T-cell (primary cell): ENCODE results near the gene HAO2. TPM values are rescaled to one million over a fixed set of nuclear protein-coding genes. Genes with fewer than 3 reads are reported as not detected.
"Not testable (repeated sequence)": the region's sequence is repeated elsewhere in the genome, so short reads cannot be mapped to it uniquely, and the experiment has no call there.

Source experiments
- ATAC-seq, 4 experiments: fragments of 200-7000 bp in 3 of 4; fragments of 150-1000 bp in 1 of 4; cut with Tn5 transposase; replicated peaks in 1 of 4; 1 replicate in 3 of 4; 2 replicates in 1 of 4; pipeline ENCODE4 v1.10.0; 2021; ENCODE audit warnings: moderate library complexity in 3 of 4, mild to moderate bottlenecking in 2 of 4, moderate number of reproducible peaks in 1 of 4
- CTCF ChIA-PET, 2 donors: fragments of 300-600 bp; sonication (Branson Sonifier 250); formaldehyde crosslinking; loops; one replicate each; lab custom pipeline; 2022; ENCODE audit warnings: antibody characterized with exemption in 2 of 2; lab: Charles Lee
- POLR2A ChIA-PET, 2 donors: fragments of 300-600 bp; sonication (Branson Sonifier 250); formaldehyde crosslinking; loops; one replicate each; lab custom pipeline; 2022; ENCODE audit warnings: antibody characterized with exemption in 2 of 2; lab: Charles Lee
- DNase-seq, 35 experiments: peaks; one replicate each; pipeline versions ENCODE4 v3.0.0 to v3.0.0-alpha.2; 2013 to 2023
- H3K27ac ChIP-seq: one replicate; pipeline ENCODE4 v1.5.1; 2013; ENCODE audit warnings: low read length
- H3K27me3 ChIP-seq, 2 experiments: replicated peaks in 1 of 2; 1 replicate in 1 of 2; 2 replicates in 1 of 2; pipeline versions ENCODE4 v1.6.1 to v1.7.0; 2013; ENCODE audit warnings: low read length in 1 of 2, mixed read lengths in 1 of 2; ENCODE audit not compliant: control insufficient read depth in 2 of 2, insufficient read depth in 2 of 2; ENCODE audit errors: extremely low read depth in 1 of 2
- H3K36me3 ChIP-seq, 2 donors: 1 replicate in 1 of 2; 2 replicates in 1 of 2; pipeline versions ENCODE4 v1.6.1 to v1.7.0; 2013; ENCODE audit warnings: low read length in 1 of 2; ENCODE audit not compliant: control insufficient read depth in 2 of 2, insufficient read depth in 1 of 2; ENCODE audit errors: extremely low read depth in 1 of 2
- H3K4me1 ChIP-seq, 2 experiments: 1 replicate in 1 of 2; 2 replicates in 1 of 2; pipeline versions ENCODE4 v1.6.1 to v1.7.0; 2013; ENCODE audit warnings: low read length in 2 of 2, mixed read lengths in 1 of 2; ENCODE audit not compliant: insufficient read depth in 2 of 2, control insufficient read depth in 1 of 2; ENCODE audit errors: extremely low read depth in 1 of 2
- H3K4me3 ChIP-seq, 2 donors: 1 replicate in 1 of 2; 2 replicates in 1 of 2; pipeline versions ENCODE4 v1.5.1 to v1.7.0; 2013; ENCODE audit warnings: mild to moderate bottlenecking in 2 of 2, low read length in 1 of 2, moderate library complexity in 1 of 2; ENCODE audit not compliant: control insufficient read depth in 1 of 2; ENCODE audit errors: extremely low read depth in 1 of 2
- H3K9me3 ChIP-seq: 2 replicates; pipeline ENCODE4 v1.7.0; 2013
- H3K27ac Mint-ChIP-seq, 2 donors: one replicate each; pipeline ENCODE4 v1.8.0; 2020 to 2021; ENCODE audit warnings: mild to moderate bottlenecking in 2 of 2, mixed read lengths in 2 of 2
- H3K27me3 Mint-ChIP-seq, 2 donors: one replicate each; pipeline ENCODE4 v1.8.0; 2021 to 2022; ENCODE audit warnings: mixed read lengths in 2 of 2
- H3K36me3 Mint-ChIP-seq: one replicate; pipeline ENCODE4 v1.8.0; 2021; ENCODE audit warnings: mixed read lengths
- H3K4me1 Mint-ChIP-seq, 3 donors: one replicate each; pipeline ENCODE4 v1.8.0; 2020 to 2022; ENCODE audit warnings: mixed read lengths in 3 of 3, mild to moderate bottlenecking in 1 of 3
- H3K4me3 Mint-ChIP-seq, 3 donors: one replicate each; pipeline ENCODE4 v1.8.0; 2020 to 2022; ENCODE audit warnings: mild to moderate bottlenecking in 3 of 3, mixed read lengths in 3 of 3, moderate library complexity in 3 of 3
- H3K9me3 Mint-ChIP-seq, 3 donors: one replicate each; pipeline ENCODE4 v1.8.0; 2020 to 2022; ENCODE audit warnings: mixed read lengths in 3 of 3
- WGBS: methylation state at CpG from one replicate; pipeline ENCODE4 v1.1.5; 2013; ENCODE audit warnings: missing lambda C conversion rate; ENCODE audit not compliant: insufficient coverage; 5-methylcytosine and 5-hydroxymethylcytosine counted together
- total RNA-seq, 35 experiments: library from RNA in 6 of 35; stranded (reverse) in 6 of 35; fragments of 120-200 nt in 1 of 35; gene quantifications; one replicate each; pipeline versions ENCODE4 v1.2.1 to v1.2.4 and lab custom pipeline; 2013 to 2026

Gene HAO2
- total RNA-seq, 5 donors from 2014 or later (not counting 1 experiment from before 2014, with no cell fraction given), result not detected

DNA sequence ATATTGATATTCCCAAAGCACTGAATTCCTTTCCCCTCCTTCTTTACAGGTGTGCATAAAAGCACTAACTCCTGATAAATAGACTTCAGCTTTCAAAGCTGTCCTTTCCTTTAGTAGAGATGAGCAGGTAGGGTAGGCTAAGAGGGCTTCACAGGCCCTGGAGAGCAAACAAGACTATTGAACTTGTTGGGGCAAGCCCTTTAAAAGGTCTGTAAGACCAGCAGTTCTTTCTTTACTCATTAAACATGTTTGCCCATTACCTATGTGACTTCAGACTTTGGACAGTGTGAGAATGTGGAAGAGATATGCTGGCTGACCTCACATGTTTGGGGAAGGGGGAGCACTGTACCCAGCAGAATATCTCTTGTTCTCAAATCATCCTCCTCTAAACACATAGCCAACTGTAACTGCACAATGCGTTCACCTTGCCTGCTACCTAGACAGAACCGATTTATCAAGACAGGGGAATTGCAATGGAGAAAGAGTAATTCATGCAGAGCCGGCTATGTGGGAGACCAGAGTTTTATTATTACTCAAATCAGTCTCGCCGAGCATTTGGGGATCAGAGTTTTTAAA is 27.1 kb upstream of the HAO2 start:
- Histone ChIP-seq H3K9me3 (no peaks in the 10 kb centered on the region), H3K27me3 (no peaks in the 10 kb centered on the region), H3K4me3 (no peak overlapping the region), H3K27ac (no peak overlapping the region), H3K36me3 (no peaks in the 10 kb centered on the region), H3K4me1 (no peaks in the 10 kb centered on the region)
- peaks cover 7 to 25% of the 10 kb centered on the region in 2 donors for H3K27me3 Mint-ChIP-seq
- H3K9me3 Mint-ChIP-seq, result no peaks in the 10 kb centered on the region
- 95% methylated on average over 3 of the region's 5 CpGs for WGBS
- ATAC-seq (no peak), DNase-seq (no peak)
- no peak overlapping the region for H3K27ac Mint-ChIP-seq
- H3K36me3 Mint-ChIP-seq, result no peaks in the 10 kb centered on the region
- ChIA-PET POLR2A (no interaction called here), CTCF (no interaction called here)
- no peaks in the 10 kb centered on the region for H3K4me1 Mint-ChIP-seq
- H3K4me3 Mint-ChIP-seq, result no peak overlapping the region

DNA sequence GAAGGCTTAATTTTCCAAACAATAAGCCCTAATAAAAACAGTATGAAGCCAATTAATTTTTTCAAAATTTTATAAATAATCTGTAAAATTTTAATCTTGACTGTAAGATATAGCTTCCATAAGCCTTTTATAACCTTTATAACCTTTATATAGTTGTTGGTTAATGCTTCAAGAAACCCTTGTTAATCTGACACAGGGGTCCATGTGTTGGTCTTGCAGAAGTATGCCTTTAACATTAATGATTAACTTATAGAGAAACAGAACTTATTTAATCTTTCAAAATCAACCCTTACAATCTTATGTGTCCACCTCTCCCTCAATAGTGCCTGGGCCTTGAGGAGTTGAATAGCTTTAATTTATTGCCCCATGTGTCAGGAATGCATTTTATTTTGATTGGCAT is 23.2 kb upstream of the HAO2 start:
- H3K27me3 ChIP-seq, result no peaks in the 10 kb centered on the region
- ATAC-seq (no peak), DNase-seq (no peak)
- ChIA-PET POLR2A (no interaction called here), CTCF (no interaction called here)
- Mint-ChIP-seq H3K9me3 (peaks cover 0 to under 1% (median 0%) of the 10 kb centered on the region in 3 donors), H3K36me3 (no peaks in the 10 kb centered on the region), H3K4me1 (no peaks in the 10 kb centered on the region), H3K4me3 (no peak overlapping the region), H3K27me3 (peaks cover 8 to 13% of the 10 kb centered on the region in 2 donors), H3K27ac (no peak overlapping the region)
- H3K4me1 ChIP-seq, result no peaks in the 10 kb centered on the region
- H3K36me3 ChIP-seq, result no peaks in the 10 kb centered on the region
- no peak overlapping the region for H3K4me3 ChIP-seq
- H3K27ac ChIP-seq, result no peak overlapping the region
- H3K9me3 ChIP-seq, result no peaks in the 10 kb centered on the region

DNA sequence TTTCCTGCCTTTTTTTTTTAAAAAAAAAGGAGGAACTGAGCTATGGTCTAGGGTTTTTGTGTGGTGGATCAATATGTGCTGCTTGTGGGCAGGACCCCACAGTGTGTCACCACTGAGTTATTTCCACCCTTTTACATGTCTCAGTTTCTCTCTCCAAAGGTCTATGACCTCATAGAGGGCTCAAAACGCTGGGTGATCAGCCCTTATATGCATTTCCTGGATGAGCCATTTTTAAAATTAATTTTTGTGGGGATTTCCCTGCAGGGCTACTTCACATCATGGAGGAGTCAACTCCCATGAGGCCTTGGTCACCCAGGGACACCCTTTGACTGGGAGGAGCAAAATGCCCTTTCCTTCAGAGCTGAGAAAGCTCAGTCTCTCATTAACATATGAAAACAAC is 20.7 kb upstream of the HAO2 start:
- Histone ChIP-seq H3K27me3 (no peaks in the 10 kb centered on the region), H3K4me3 (no peak overlapping the region), H3K9me3 (no peaks in the 10 kb centered on the region), H3K36me3 (no peaks in the 10 kb centered on the region), H3K27ac (no peak overlapping the region), H3K4me1 (no peaks in the 10 kb centered on the region)
- DNase-seq, result no peak
- no peak for ATAC-seq
- no peak overlapping the region for H3K4me3 Mint-ChIP-seq
- CTCF ChIA-PET, result no interaction called here
- H3K27ac Mint-ChIP-seq, result no peak overlapping the region
- H3K36me3 Mint-ChIP-seq, result no peaks in the 10 kb centered on the region
- no peaks in the 10 kb centered on the region for H3K4me1 Mint-ChIP-seq
- peaks cover 9 to 11% of the 10 kb centered on the region in 2 donors for H3K27me3 Mint-ChIP-seq
- H3K9me3 Mint-ChIP-seq, result peaks cover 0 to 5% (median 0%) of the 10 kb centered on the region in 3 donors
- POLR2A ChIA-PET, result no interaction called here
- no CpG with 5 or more reads among the region's 1 CpG for WGBS

DNA sequence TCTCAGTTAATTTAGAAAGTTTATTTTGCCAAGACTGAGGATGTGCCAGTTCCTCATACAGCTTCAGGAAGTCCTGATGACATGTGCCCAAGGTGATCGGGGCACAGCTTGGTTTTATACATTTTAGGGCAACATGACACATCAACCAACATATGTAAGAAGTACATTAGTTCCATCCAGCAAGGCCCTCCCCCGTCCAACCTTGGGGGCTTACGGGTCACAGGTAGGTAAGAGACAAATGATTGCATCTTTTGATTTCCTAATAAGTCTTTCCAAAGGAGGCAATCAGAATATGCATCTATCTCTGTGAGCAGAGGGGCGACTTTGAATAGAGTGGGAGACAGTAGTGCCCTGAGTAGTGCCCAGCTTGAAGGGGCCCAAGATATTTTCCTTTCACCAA is 19.6 kb upstream of the HAO2 start:
- Mint-ChIP-seq H3K4me3 (no peak overlapping the region), H3K36me3 (no peaks in the 10 kb centered on the region), H3K27me3 (peaks cover 10 to 11% of the 10 kb centered on the region in 2 donors), H3K9me3 (peaks cover 0 to 5% (median 0%) of the 10 kb centered on the region in 3 donors), H3K4me1 (no peaks in the 10 kb centered on the region), H3K27ac (no peak overlapping the region)
- Histone ChIP-seq H3K4me1 (no peaks in the 10 kb centered on the region), H3K27me3 (no peaks in the 10 kb centered on the region), H3K9me3 (no peaks in the 10 kb centered on the region), H3K4me3 (no peak overlapping the region), H3K36me3 (no peaks in the 10 kb centered on the region), H3K27ac (no peak overlapping the region)
- no peak for ATAC-seq
- no peak for DNase-seq
- ChIA-PET POLR2A (no interaction called here), CTCF (no interaction called here)
- no CpG with 5 or more reads among the region's 4 CpGs for WGBS

DNA sequence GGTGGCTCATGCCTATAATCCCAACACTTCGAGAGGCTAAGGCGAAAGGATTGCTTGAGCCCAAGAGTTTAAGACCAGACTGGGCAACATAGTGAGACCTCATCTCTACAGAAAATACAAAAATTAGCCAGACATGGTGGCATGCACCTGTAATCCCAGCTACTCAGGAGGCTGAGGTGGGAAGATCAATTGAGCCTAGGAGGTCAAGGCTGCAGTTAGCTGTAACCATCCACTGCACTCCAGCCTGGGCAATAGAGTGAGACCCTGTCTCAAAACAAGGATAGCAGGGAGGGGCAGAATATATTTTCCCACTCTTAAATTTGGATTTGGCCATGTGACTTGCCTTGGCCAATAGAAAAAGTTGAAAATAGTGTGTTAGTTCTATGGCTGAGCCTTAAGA is 17.7 kb upstream of the HAO2 start:
- H3K27ac ChIP-seq, H3K36me3 ChIP-seq, POLR2A ChIA-PET, H3K4me3 ChIP-seq, ATAC-seq, H3K9me3 Mint-ChIP-seq, H3K4me3 Mint-ChIP-seq, H3K4me1 ChIP-seq, CTCF ChIA-PET, H3K27me3 ChIP-seq, H3K27ac Mint-ChIP-seq, H3K9me3 ChIP-seq, H3K36me3 Mint-ChIP-seq, H3K4me1 Mint-ChIP-seq, DNase-seq: not testable (repeated sequence)
- 93% methylated on average over 2 of the region's 2 CpGs for WGBS
- peaks cover 13 to 17% of the 10 kb centered on the region in 2 donors for H3K27me3 Mint-ChIP-seq

DNA sequence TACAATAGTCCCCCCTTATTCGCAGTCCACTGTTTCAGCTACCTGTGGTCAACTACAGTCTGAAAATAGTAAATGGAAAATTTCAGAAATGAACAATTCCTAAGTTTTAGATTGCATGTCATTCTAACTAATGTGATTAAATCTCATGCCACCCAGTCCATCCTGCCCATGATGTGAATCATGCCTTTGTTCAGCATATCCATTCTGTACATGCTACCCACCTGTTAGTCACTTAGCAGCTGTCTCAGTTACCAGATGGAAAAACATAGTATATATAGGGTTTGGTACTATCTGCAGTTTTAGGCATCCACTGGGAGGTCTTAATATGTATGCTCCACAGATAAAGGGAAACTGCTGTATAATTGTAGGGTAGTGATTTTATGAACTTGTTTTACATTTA is 16.6 kb upstream of the HAO2 start:
- ChIA-PET POLR2A (no interaction called here), CTCF (no interaction called here)
- no peaks in the 10 kb centered on the region for H3K4me1 Mint-ChIP-seq
- peaks cover 13 to 21% of the 10 kb centered on the region in 2 donors for H3K27me3 Mint-ChIP-seq
- Histone ChIP-seq H3K27ac (no peak overlapping the region), H3K4me1 (no peaks in the 10 kb centered on the region), H3K27me3 (no peaks in the 10 kb centered on the region), H3K9me3 (no peaks in the 10 kb centered on the region), H3K36me3 (no peaks in the 10 kb centered on the region), H3K4me3 (no peak overlapping the region)
- peaks cover 0 to 11% (median 7%) of the 10 kb centered on the region in 3 donors for H3K9me3 Mint-ChIP-seq
- whole genome bisulfite sequencing, result no CpG with 5 or more reads among the region's 1 CpG
- no peak overlapping the region for H3K4me3 Mint-ChIP-seq
- no peak overlapping the region for H3K27ac Mint-ChIP-seq
- no peaks in the 10 kb centered on the region for H3K36me3 Mint-ChIP-seq
- ATAC-seq (no peak), DNase-seq (no peak)

DNA sequence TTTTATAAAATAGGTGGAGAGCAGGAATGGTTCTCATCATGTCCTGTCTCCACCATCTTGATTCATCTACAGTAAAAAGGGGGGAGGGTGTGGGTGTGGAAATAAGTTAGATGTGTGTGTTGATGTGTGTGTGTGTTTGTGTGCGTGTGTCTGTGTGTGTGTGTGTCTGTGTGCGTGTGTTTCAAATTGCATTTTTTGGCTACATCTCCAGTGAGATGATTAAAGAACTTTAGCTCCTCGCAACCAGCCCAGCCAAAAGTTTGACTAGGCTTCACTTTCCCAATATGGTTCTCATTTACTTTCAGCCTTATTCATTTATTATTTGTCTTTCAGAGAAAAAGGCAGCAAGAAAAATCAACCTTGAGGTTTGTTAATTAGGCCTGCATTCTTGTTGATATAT is 14.7 kb upstream of the HAO2 start:
- no peak for DNase-seq
- H3K27me3 Mint-ChIP-seq, result peaks cover 10 to 21% of the 10 kb centered on the region in 2 donors
- no peak overlapping the region for H3K27ac Mint-ChIP-seq
- CTCF ChIA-PET, result no interaction called here
- POLR2A ChIA-PET, result no interaction called here
- H3K36me3 Mint-ChIP-seq, result no peaks in the 10 kb centered on the region
- H3K9me3 Mint-ChIP-seq, result peaks cover 0 to 11% (median 7%) of the 10 kb centered on the region in 3 donors
- Histone ChIP-seq H3K27ac (no peak overlapping the region), H3K36me3 (no peaks in the 10 kb centered on the region), H3K4me1 (no peaks in the 10 kb centered on the region), H3K9me3 (no peaks in the 10 kb centered on the region), H3K27me3 (peaks cover 0 to 7% of the 10 kb centered on the region in 2 experiments), H3K4me3 (no peak overlapping the region)
- H3K4me1 Mint-ChIP-seq, result no peaks in the 10 kb centered on the region
- H3K4me3 Mint-ChIP-seq, result no peak overlapping the region
- ATAC-seq, result no peak
- WGBS, result no CpG with 5 or more reads among the region's 3 CpGs
